COR-L47 (cell line): ENCODE results near the gene NCOA6.
"Not testable (repeated sequence)": the region's sequence is repeated elsewhere in the genome, so short reads cannot be mapped to it uniquely, and the experiment has no call there.

Experiments used
- DNase-seq: peaks from one replicate; lab custom pipeline; 2025; lab: John Stamatoyannopoulos, UW

Gene NCOA6

GRCh38 chr20:34719242-34720017 lies 106.0 kb downstream of the NCOA6 start:
- DNase-seq: not testable (repeated sequence)

GRCh38 chr20:34717230-34718095 lies 108.0 kb downstream of the NCOA6 start:
- no peak for DNase-seq

GRCh38 chr20:34716921-34717229 lies 108.6 kb downstream of the NCOA6 start:
- DNase-seq: no peak

- DNase-seq: no peak
These were observed 110.1 kb downstream of the NCOA6 start for GRCh38 chr20:34715384-34715783.

GRCh38 chr20:34713944-34714515 lies 111.4 kb downstream of the NCOA6 start:
- DNase-seq: not testable (repeated sequence)

- no peak for DNase-seq
These were observed 112.1 kb downstream of the NCOA6 start for GRCh38 chr20:34713194-34713943.

- no peak for DNase-seq
These were observed 112.8 kb downstream of the NCOA6 start for GRCh38 chr20:34712525-34713192.

- DNase-seq: no peak
These were observed 113.5 kb downstream of the NCOA6 start for GRCh38 chr20:34711813-34712430.

GRCh38 chr20:34710861-34711574 lies 114.4 kb downstream of the NCOA6 start:
- DNase-seq: no peak

- DNase-seq: no peak
These were observed 114.9 kb downstream of the NCOA6 start for GRCh38 chr20:34710568-34710839.

- peak; percentile 76 for DNase-seq
These were observed 115.5 kb downstream of the NCOA6 start for GRCh38 chr20:34709831-34710567.

- peak; percentile 76 for DNase-seq
These were observed 116.2 kb downstream of the NCOA6 start for GRCh38 chr20:34709044-34709830.

- peak; percentile 32 for DNase-seq
These were observed 116.8 kb downstream of the NCOA6 start for GRCh38 chr20:34708621-34709043.

GRCh38 chr20:34706912-34707784 lies 118.3 kb downstream of the NCOA6 start:
- no peak for DNase-seq

GRCh38 chr20:34706302-34706875 lies 119.1 kb downstream of the NCOA6 start:
- no peak for DNase-seq

- DNase-seq: no peak
These were observed 119.8 kb downstream of the NCOA6 start for GRCh38 chr20:34705397-34706301.

GRCh38 chr20:34705008-34705396 lies 120.4 kb downstream of the NCOA6 start:
- no peak for DNase-seq
